CD14-positive monocyte (primary cell): Measurements from ENCODE around the gene TMEM132D. TPM values are rescaled to one million over a fixed set of nuclear protein-coding genes. Genes with fewer than 3 reads are reported as not detected.

Experiments used
- DNase-seq, 3 donors: peaks; one replicate each; pipeline ENCODE4 v3.0.0-alpha.2; 2011 to 2022
- H2AFZ ChIP-seq: 2 replicates; pipeline ENCODE4 v1.6.0; 2012; ENCODE audit warnings: mild to moderate bottlenecking, low read depth, low read length, inconsistent platforms; ENCODE audit not compliant: insufficient read depth, poor library complexity, severe bottlenecking
- H3K27ac ChIP-seq, 2 donors: 1 replicate in 1 of 2; 2 replicates in 1 of 2; pipeline ENCODE4 v1.5.1; 2012 to 2013; ENCODE audit warnings: low read length in 2 of 2, control low read depth in 1 of 2, inconsistent platforms in 1 of 2, low read depth in 1 of 2, mild to moderate bottlenecking in 1 of 2
- H3K27me3 ChIP-seq, 2 donors: one replicate each; pipeline versions ENCODE4 v1.6.0 to v1.6.1; 2011 to 2013; ENCODE audit warnings: low read length in 2 of 2; ENCODE audit not compliant: control insufficient read depth in 2 of 2, insufficient read depth in 2 of 2
- H3K36me3 ChIP-seq, 2 donors: replicated peaks in 1 of 2; 1 replicate in 1 of 2; 2 replicates in 1 of 2; pipeline versions ENCODE4 v1.5.1 to v1.6.1; 2012 to 2013; ENCODE audit warnings: low read length in 2 of 2, control low read depth in 1 of 2, inconsistent platforms in 1 of 2, mild to moderate bottlenecking in 1 of 2; ENCODE audit not compliant: insufficient read depth in 2 of 2, control insufficient read depth in 1 of 2
- H3K4me1 ChIP-seq, 2 donors: 1 replicate in 1 of 2; 2 replicates in 1 of 2; pipeline versions ENCODE4 v1.5.1 to v1.6.1; 2012 to 2013; ENCODE audit warnings: low read length in 2 of 2, control low read depth in 1 of 2, inconsistent platforms in 1 of 2, mild to moderate bottlenecking in 1 of 2, moderate library complexity in 1 of 2; ENCODE audit not compliant: insufficient read depth in 2 of 2, control insufficient read depth in 1 of 2
- H3K4me2 ChIP-seq: replicated peaks from 2 replicates; pipeline ENCODE3; 2012; ENCODE audit warnings: low read length, moderate library complexity, mild to moderate bottlenecking; ENCODE audit not compliant: poor library complexity, severe bottlenecking; ENCODE audit errors: extremely low read depth
- H3K4me3 ChIP-seq, 3 experiments: fragments of 200-600 bp in 1 of 3; sonication (generic) in 1 of 3; replicated peaks in 1 of 3; 1 replicate in 2 of 3; 2 replicates in 1 of 3; pipeline ENCODE4 v1.5.1; 2011 to 2013; ENCODE audit warnings: low read length in 3 of 3, mild to moderate bottlenecking in 3 of 3, control low read depth in 2 of 3, low read depth in 2 of 3, inconsistent platforms in 1 of 3, moderate library complexity in 1 of 3
- H3K79me2 ChIP-seq: 2 replicates; pipeline ENCODE4 v1.6.0; 2012; ENCODE audit warnings: mild to moderate bottlenecking, control low read depth, inconsistent platforms, low read length, moderate library complexity; ENCODE audit not compliant: insufficient read depth
- H3K9ac ChIP-seq: 2 replicates; pipeline ENCODE4 v1.6.0; 2017; ENCODE audit warnings: low read length, mild to moderate bottlenecking; ENCODE audit not compliant: insufficient read depth, poor library complexity, severe bottlenecking
- H3K9me3 ChIP-seq, 2 donors: replicated peaks in 1 of 2; 1 replicate in 1 of 2; 2 replicates in 1 of 2; pipeline versions ENCODE4 v1.5.1 to v1.6.1; 2012 to 2013; ENCODE audit warnings: low read length in 2 of 2, control low read depth in 1 of 2; ENCODE audit not compliant: control insufficient read depth in 1 of 2, insufficient read depth in 1 of 2
- H4K20me1 ChIP-seq: 2 replicates; pipeline ENCODE4 v1.6.0; 2012; ENCODE audit warnings: mild to moderate bottlenecking, low read length, control low read depth, moderate library complexity; ENCODE audit not compliant: insufficient read depth
- H3K27ac Mint-ChIP-seq, 7 donors: one replicate each; pipeline ENCODE4 v1.8.0; 2020; ENCODE audit warnings: mild to moderate bottlenecking in 7 of 7, mixed read lengths in 7 of 7, moderate library complexity in 6 of 7, inconsistent platforms in 2 of 7
- H3K27me3 Mint-ChIP-seq, 3 donors: one replicate each; pipeline ENCODE4 v1.8.0; 2021 to 2022; ENCODE audit warnings: low read depth in 3 of 3, mild to moderate bottlenecking in 3 of 3, mixed read lengths in 3 of 3, moderate library complexity in 3 of 3, inconsistent platforms in 1 of 3
- H3K36me3 Mint-ChIP-seq, 2 donors: one replicate each; pipeline ENCODE4 v1.8.0; 2020; ENCODE audit warnings: mixed read lengths in 2 of 2, inconsistent platforms in 1 of 2, mild to moderate bottlenecking in 1 of 2
- H3K4me1 Mint-ChIP-seq: one replicate; pipeline ENCODE4 v1.8.0; 2020; ENCODE audit warnings: mild to moderate bottlenecking, mixed read lengths
- H3K4me3 Mint-ChIP-seq, 2 donors: one replicate each; pipeline ENCODE4 v1.8.0; 2020; ENCODE audit warnings: mild to moderate bottlenecking in 2 of 2, mixed read lengths in 2 of 2, moderate library complexity in 1 of 2
- H3K9me3 Mint-ChIP-seq, 7 donors: one replicate each; pipeline ENCODE4 v1.8.0; 2020 to 2022; ENCODE audit warnings: mixed read lengths in 7 of 7, mild to moderate bottlenecking in 6 of 7, moderate library complexity in 6 of 7, inconsistent platforms in 2 of 7
- CTCF ChIP-seq: fragments of 200-600 bp; IDR thresholded peaks from one replicate; pipeline ENCODE4 v1.8.0; 2022; ENCODE audit warnings: antibody characterized with exemption, mild to moderate bottlenecking
- WGBS: methylation state at CpG from one replicate; pipeline ENCODE4 v1.1.5; 2013; ENCODE audit warnings: missing lambda C conversion rate; ENCODE audit not compliant: insufficient coverage; 5-methylcytosine and 5-hydroxymethylcytosine counted together
- intact Hi-C, 2 donors: fragments of 100-400 bp; cut with micrococcal nuclease; formaldehyde crosslinking; loops; one replicate each; pipeline versions ENCODE4 v1.15.0 to v1.15.1; 2023
- polyA plus RNA-seq, 3 donors: library from polyadenylated mRNA; depleted of rRNA in 1 of 3; unstranded in 2 of 3; stranded (reverse) in 1 of 3; fragments of 300-500 nt in 2 of 3; fragments of >200 nt in 1 of 3; fragmentation: Illumina TruSeq in 2 of 3; gene quantifications; 1 replicate in 2 of 3; 2 replicates in 1 of 3; pipeline ENCODE4 v1.2.3, GENCODE V29; 2012 to 2021

The TMEM132D gene
- polyA plus RNA-seq, 3 donors, result 0.04 TPM; not detected in 2

GRCh38 chr12:129325566-129325965 is 578.3 kb downstream of the TMEM132D start:
- H3K9me3 Mint-ChIP-seq, result peaks cover 0 to 7% (median 2%) of the 10 kb centered on the region in 7 donors
- H3K4me1 Mint-ChIP-seq, result no peaks in the 10 kb centered on the region
- Histone ChIP-seq H3K27ac (no peak overlapping the region), H3K9ac (no peak overlapping the region), H3K27me3 (no peaks in the 10 kb centered on the region), H3K9me3 (no peaks in the 10 kb centered on the region), H4K20me1 (no peaks in the 10 kb centered on the region), H3K4me2 (no peak overlapping the region), H3K4me1 (no peaks in the 10 kb centered on the region), H3K4me3 (no peak overlapping the region), H3K36me3 (no peaks in the 10 kb centered on the region), H3K79me2 (no peaks in the 10 kb centered on the region), H2AFZ (no peak overlapping the region)
- no peak overlapping the region for H3K27ac Mint-ChIP-seq
- no peak overlapping the region for H3K4me3 Mint-ChIP-seq
- no peak for TF ChIP-seq CTCF
- intact Hi-C loops, result no loop called here
- H3K36me3 Mint-ChIP-seq, result no peaks in the 10 kb centered on the region
- DNase-seq, result no peak
- H3K27me3 Mint-ChIP-seq, result no peaks in the 10 kb centered on the region
- WGBS, result 100% methylated on average over 1 of the region's 2 CpGs

DNA sequence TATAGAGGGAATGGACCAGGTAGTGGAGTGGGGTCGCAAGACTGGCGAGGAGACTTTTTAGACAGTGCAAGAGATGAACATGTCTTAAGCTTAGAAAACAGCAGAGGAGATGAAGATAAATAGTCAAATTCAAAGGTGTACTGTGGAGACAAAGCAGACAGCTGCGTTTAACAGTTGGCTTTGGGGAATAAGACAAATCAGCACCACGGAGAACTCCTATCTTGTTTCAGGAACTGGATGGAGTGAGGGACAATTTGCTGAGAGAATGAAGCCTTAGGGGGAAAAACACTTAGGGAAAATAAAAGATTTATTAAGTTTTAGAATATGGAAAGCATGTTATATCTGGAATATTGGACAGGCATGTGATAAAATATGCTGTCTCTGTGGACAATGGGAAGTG is 591.8 kb downstream of the TMEM132D start:
- Histone ChIP-seq H3K9me3 (peaks cover 0 to 8% of the 10 kb centered on the region in 2 donors), H3K79me2 (no peaks in the 10 kb centered on the region), H3K4me1 (no peaks in the 10 kb centered on the region), H3K4me2 (no peak overlapping the region), H3K4me3 (no peak overlapping the region), H3K36me3 (no peaks in the 10 kb centered on the region), H3K27me3 (no peaks in the 10 kb centered on the region), H3K9ac (no peak overlapping the region), H2AFZ (no peak overlapping the region), H4K20me1 (no peaks in the 10 kb centered on the region), H3K27ac (no peak overlapping the region)
- H3K27ac Mint-ChIP-seq, result no peak overlapping the region
- 89% methylated on average over 2 of the region's 4 CpGs for WGBS
- H3K27me3 Mint-ChIP-seq, result no peaks in the 10 kb centered on the region
- H3K4me1 Mint-ChIP-seq, result no peaks in the 10 kb centered on the region
- peaks cover 0 to 24% (median 5%) of the 10 kb centered on the region in 7 donors for H3K9me3 Mint-ChIP-seq
- no peaks in the 10 kb centered on the region for H3K36me3 Mint-ChIP-seq
- DNase-seq, result no peak
- no peak overlapping the region for H3K4me3 Mint-ChIP-seq
- intact Hi-C loops, result no loop called here
- no peak for TF ChIP-seq CTCF
